GM13976 (cell line): Measurements from ENCODE around the gene PRMT3.

Experiments used
- DNase-seq: peaks from one replicate; pipeline ENCODE4 v3.0.0; 2012; ENCODE audit warnings: low spot score
- in situ Hi-C: fragments of 300-500 bp; cut with MboI; formaldehyde crosslinking; loops from one replicate; pipeline ENCODE4 v1.12.0; 2022; ENCODE audit warnings: low sequenced_read_pairs, mixed read lengths, inconsistent platforms; ENCODE audit not compliant: unreplicated experiment
- TF ChIP-seq, protein P1 (sequence below): IDR thresholded peaks from 2 replicates; pipeline ENCODE4 v1.5.1; 2012; ENCODE audit warnings: borderline replicate concordance, mild to moderate bottlenecking; ENCODE audit not compliant: insufficient read depth; ENCODE audit errors: extremely low read depth, missing control alignments, control extremely low read depth

PRMT3 gene

GRCh38 chr11:20501252-20501651 is 113.7 kb downstream of the PRMT3 start:
- TF ChIP-seq, protein P1, sequence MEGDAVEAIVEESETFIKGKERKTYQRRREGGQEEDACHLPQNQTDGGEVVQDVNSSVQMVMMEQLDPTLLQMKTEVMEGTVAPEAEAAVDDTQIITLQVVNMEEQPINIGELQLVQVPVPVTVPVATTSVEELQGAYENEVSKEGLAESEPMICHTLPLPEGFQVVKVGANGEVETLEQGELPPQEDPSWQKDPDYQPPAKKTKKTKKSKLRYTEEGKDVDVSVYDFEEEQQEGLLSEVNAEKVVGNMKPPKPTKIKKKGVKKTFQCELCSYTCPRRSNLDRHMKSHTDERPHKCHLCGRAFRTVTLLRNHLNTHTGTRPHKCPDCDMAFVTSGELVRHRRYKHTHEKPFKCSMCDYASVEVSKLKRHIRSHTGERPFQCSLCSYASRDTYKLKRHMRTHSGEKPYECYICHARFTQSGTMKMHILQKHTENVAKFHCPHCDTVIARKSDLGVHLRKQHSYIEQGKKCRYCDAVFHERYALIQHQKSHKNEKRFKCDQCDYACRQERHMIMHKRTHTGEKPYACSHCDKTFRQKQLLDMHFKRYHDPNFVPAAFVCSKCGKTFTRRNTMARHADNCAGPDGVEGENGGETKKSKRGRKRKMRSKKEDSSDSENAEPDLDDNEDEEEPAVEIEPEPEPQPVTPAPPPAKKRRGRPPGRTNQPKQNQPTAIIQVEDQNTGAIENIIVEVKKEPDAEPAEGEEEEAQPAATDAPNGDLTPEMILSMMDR = no peak
- DNase-seq = no peak
- in situ Hi-C loops = no loop called here

GRCh38 chr11:20501971-20502370 is 114.5 kb downstream of the PRMT3 start:
- TF ChIP-seq, protein P1 = no peak
- no peak for DNase-seq
- in situ Hi-C loops = no loop called here

- DNase-seq = no peak
- TF ChIP-seq, protein P1 = no peak
- in situ Hi-C loops = no loop called here
Observed at GRCh38 chr11:20511982-20512381, 124.5 kb downstream of the PRMT3 start.

DNA sequence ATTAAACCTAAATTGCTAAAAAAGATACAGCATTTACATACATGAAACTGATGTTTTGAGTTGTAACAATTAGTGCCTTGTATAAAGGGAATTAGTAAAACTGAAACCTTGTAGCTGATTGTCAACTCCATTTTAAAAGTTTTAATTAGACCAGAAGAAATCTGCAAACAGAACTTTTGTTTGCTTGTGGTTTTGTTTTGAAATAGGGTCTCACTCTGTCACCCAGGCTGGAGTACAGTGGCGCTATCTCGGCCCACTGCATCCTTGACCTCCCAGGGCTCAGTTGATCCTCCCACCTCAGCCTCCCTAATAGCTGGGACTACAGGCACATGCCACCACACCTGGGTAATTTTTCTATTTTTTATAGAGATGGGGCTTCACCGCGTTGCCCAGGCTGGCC is 125.4 kb downstream of the PRMT3 start:
- in situ Hi-C loops = no loop called here
- DNase-seq = no peak
- TF ChIP-seq, protein P1 = no peak

GRCh38 chr11:20518323-20518834 is 130.9 kb downstream of the PRMT3 start:
- no peak for DNase-seq
- TF ChIP-seq, protein P1 = no peak
- in situ Hi-C loops = no loop called here

DNA sequence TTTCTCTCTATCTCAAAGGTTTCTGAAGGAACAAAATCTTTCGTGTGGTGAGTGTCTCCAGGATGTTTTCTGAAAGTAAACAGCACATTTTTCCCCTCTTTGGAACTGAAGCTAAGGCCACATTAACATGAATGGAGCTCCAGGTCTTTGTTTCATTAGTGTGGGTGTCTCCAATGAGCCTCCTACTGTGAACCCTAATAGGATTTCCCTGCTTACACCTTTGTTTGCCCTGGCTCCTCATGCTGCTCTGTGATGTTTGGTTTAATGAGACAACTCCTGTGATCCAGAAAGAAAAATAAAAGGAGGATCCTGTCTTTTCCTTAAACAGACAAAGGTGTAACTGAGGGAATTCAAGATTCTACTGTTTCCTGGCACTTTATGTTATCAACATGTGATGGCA is 135.0 kb downstream of the PRMT3 start:
- in situ Hi-C loops = no loop called here
- DNase-seq = no peak
- TF ChIP-seq, protein P1 = no peak

DNA sequence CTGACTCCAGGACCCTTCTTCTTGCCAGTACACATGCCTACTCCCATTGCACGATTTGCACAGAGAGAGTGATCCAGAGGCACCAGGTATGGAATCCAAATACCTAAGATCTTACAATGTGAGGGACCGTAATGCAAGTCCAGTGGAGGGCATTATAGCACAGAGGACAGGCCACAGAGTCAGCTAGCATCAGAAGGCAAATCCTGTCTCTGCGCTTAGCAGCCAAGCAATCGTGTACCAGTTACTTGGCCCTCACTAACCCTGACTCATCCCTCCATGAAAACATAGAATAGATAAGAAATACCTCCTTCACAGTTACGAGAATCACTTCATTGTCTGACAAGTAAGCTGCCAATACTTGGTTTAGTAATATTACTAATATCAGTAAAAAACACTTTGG is 142.2 kb downstream of the PRMT3 start:
- TF ChIP-seq, protein P1 = no peak
- no peak for DNase-seq

More for the DNA sequence above, 142.2 kb downstream of the PRMT3 start:
- in situ Hi-C loops = no loop called here
